Suppressor macrophage (primary cell): ENCODE data around the gene MASP2.
"Not testable (repeated sequence)": the region's sequence is repeated elsewhere in the genome, so short reads cannot be mapped to it uniquely, and the experiment has no call there.

Source experiments
- DNase-seq, 4 experiments: peaks; one replicate each; pipeline ENCODE4 v3.0.0-alpha.2; 2020 to 2022

The MASP2 gene

DNA sequence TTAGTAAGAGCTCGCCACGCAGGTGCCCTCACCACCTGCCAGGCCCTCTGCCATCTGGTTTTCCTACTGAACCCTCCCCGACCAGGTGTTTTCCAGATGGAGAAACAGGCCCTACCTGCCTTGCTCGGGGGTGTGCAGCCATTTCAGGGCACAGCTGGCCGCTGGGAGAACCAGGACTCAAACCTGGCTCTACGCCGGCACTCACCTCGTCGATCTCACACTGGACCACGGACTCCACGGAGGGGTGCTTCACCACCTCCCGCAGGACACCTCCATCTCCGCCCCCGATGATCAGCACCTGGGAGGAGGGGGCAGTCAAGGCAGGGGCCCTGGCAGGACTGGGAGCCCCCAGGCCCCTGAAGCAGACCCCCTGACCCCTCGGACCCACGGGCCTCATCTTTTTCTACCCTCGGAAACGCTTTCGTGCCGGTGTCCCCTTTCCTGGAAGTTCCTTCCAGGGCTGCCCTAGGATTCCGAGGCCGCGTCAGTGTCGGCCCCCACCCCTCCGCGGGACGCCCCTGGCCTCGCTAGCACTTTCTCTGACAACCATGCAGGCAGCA, 11.6 kb upstream of the MASP2 start:
- no peak for DNase-seq

DNA sequence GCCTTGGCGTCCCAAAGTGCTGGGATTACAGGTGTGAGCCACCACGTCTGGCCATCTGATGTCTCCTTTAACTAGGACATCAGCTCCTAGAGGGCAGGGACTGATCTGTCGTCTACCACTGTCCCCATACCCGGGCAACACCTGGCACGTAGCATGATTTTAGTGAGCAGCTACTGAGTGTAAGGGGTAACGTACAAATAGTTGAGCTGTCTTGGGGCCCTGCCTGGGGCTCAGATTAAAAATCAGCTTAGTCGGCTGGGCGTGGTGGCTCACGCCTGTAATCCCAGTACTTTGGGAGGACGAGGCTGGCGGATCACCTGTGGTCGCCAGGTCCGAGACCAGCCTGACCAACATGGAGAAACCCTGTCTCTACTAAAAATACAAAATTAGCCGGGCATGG, 11.0 kb upstream of the MASP2 start:
- DNase-seq, result no peak

DNA sequence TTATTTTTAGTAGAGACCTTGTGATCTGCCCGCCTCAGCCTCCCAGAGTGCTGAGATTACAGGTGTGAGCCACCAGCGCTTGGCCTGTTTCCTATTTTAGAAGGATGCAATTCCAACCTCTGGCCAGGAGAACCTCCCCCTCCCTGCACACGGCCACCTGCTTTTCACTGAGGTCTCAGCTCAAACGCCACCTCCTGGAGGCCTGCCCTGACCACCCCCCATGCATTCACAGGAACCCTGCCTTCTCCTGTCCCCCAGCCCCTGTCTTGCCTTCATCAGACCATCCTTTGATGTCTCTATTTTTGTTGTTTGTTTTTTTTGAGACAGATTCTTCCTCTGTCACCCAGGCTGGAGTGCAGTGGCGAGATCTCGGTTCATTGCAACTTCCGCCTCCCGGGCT, 10.4 kb upstream of the MASP2 start:
- DNase-seq, result no peak

DNA sequence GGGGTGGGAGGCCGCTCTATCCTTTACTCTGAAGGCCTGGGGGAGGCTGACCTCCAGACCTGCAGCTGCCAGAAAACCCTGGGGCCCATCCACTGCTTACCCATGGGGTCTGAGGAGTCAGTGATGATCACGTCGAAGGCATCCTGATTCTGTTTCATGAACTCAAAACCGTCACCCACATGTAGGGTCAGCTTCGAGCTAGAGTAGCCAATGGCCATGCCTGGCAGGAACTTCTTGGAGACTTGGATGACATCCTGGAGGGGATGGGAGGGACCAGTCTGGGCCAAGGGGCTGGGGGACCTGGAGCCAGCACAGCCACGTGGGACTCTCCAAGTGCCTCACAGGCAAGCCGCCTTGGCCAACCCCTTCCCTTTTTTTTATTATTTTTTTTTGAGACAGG, 9.5 kb upstream of the MASP2 start:
- no peak for DNase-seq

DNA sequence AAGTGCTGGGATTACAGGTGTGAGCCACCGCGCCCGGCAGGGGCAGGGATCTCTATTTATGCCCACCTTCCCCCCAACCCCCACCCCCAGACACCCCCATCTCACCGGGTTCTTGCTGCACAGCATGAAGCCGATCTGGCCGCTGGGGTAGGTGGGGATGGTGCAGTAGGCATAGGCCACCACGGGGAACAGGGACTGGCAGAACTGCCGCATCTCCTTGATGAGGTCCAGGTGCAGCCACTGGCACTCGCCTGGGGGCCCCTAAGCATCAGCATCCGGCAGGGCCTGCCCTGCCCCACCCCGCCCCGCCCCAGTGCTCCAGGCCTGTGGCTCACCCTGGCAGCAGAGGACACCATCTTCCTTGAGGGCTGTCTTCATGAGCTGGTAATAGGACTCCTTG, 8.6 kb upstream of the MASP2 start:
- DNase-seq, result no peak

DNA sequence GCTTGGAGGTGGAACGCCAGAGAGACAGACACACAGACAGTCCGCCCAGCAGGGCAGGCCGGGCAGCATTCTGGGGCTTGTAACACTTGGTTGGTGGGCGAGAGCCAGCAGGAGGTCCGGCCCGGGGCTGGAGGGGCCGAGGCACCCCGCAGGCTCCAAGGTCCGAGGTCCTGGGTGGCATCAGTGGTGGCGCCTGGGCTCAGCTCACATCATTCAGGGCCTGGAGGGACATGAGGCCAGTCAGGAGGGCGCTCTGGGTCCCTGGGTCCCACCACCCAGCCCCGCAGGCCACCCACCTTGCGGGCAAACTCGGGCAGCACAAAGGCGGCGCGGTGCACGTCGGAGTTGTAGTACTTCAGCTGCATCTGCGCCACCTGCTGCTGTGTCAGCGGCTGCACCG, 7.6 kb upstream of the MASP2 start:
- DNase-seq, result no peak

DNA sequence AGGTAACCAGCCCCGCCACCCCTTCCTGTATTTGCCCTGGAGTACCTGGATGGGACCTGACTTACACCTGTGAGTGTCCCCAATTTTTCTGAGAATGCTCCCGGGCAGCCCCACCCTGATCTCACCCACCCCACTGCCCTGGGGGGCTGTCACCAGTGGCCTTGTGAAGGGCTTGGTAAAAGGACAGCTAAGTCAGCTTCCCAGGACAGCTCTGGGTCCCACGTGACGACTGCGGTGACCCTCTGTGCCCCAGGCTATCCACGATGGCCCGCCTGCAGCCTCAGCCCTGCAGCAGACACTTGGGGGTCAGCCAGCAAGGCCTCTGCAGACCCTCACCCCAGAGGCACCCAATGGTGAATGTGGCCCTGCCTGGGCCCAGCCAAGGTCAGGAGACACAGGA, 7.1 kb upstream of the MASP2 start:
- DNase-seq, result no peak

DNA sequence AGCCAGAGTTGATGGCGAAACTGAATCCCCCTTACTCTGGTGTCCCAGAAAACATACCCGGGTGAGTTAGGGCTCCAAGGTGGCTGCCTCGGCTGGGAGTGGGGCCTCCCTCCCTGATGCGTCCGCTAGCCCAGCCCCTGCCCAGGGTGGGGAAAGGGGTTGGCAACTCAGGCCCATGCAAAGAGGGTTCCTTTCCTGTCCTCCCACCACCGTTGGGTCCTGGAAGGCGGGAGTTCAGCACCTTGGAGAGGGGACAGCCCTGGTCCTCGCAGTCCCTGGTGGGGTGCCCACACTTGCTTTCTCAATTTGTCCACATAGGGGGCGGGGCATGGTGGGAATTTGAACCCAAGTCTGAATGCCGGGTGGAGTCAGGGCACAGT, 6.7 kb upstream of the MASP2 start:
- peak in 1 of 4 experiments; percentile 14 for DNase-seq

DNA sequence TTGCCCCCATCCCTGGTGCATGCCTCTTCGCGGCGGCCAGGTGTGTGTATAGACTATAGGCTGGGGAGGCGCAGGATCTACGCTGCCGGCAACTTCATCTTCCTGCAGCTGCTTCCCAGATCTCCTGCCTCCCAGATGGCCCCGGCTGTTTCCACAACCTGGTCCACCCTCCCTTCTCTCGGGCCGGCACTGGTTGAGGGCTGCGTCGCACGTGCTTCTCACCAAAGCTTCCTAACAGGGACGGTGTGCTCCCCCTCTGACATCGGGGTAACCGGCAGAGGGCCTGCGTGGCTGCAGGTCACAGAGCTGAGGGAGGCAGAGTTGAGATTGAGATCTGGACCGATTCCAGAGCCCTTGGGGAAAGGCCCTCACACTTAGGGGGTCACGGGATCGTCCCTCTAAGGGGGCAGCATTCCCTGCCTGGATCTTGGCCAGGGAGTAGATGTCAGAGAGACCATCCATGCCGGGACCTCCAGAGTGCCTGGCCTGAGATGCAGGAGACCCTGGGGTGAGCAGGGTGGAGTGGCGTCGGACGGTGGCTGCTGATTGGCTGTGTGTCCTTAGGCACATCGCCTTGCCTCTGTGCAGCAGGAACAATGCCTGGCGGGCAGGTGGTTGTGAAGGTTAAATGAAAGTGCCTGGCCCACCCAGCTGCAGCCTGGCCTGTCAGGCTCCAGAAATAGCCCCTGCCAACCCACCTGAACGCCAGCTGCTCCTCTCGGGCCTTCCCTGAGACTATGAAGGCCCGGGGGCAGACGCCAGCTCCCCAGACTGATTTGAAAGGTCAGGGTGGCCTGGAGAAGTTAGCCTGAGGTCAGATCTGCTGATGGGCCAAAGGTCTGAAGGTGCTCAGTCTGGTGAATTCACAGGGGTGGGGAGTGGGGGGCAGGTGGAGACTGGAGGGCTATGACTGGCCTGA, 6.1 kb upstream of the MASP2 start:
- no peak for DNase-seq

DNA sequence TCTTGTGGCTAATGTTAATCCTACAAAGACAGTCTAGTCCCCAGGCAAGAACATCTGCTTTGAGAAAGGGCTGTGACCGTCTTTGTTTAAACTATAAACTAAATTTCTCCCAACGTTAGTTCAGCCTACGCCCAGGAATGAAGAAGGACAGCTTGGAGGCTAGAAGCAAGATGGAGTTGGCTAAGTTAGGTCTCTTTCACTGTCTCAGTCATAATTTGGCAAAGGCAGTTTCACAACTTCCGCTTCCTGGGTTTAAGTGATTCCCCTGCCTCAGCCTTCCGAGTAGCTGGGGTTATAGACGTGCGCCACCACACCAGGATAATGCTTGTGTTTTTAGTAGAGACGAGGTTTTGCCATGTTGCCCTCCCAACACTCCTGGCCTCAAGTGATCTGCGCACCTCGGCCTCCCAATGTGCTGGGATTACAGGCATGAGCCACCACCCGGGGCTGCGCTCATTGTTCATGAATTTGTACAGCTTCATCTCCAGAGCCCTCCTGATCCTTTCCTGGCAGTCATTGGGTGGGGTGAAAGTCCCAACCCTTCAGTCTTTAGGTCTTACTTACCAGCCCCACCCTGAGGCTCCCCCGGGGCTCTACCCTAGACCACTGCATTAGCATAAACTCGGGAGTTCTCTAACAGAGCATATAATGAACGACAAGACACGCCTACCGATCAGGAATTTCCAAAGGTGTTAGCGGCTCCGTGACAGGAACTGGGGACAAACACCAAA, 4.9 kb upstream of the MASP2 start:
- peak; percentile 40 to 64 (median 56) for DNase-seq

DNA sequence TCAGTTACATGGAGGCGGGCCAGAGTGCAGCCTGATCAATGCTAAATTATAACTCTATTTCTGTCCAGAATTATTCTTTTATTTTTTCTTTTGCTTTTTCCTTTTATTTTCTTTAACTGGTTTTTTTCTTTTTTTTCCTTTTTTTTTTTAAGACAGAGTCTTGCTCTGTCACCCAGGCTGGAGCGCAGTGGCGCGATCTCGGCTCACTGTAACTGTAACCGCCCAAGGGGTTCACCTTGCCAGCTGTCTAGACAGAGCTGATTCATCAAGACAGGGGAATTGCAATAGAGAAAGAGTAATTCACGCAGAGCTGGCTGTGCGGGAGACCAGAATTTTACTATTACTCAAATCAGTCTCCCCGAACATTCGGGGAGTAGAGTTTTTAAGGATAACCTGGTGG, 4.1 kb upstream of the MASP2 start:
- not testable (repeated sequence) for DNase-seq

DNA sequence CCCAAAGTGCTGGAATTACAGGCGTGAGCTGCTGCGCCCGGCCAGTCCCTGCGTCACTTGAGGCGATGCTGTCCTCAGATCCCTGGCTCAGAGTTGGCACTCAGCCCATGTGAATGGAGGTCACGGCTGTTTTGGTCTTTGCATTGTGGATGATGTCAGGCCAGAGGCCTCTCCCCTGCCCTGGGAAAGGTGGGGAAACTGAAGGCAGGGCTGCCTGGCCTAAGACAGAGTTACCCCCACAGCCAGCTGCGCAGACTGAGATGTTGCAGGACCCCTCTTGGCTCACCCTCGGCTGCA, 821 bp downstream of the MASP2 start:
- no peak for DNase-seq

DNA sequence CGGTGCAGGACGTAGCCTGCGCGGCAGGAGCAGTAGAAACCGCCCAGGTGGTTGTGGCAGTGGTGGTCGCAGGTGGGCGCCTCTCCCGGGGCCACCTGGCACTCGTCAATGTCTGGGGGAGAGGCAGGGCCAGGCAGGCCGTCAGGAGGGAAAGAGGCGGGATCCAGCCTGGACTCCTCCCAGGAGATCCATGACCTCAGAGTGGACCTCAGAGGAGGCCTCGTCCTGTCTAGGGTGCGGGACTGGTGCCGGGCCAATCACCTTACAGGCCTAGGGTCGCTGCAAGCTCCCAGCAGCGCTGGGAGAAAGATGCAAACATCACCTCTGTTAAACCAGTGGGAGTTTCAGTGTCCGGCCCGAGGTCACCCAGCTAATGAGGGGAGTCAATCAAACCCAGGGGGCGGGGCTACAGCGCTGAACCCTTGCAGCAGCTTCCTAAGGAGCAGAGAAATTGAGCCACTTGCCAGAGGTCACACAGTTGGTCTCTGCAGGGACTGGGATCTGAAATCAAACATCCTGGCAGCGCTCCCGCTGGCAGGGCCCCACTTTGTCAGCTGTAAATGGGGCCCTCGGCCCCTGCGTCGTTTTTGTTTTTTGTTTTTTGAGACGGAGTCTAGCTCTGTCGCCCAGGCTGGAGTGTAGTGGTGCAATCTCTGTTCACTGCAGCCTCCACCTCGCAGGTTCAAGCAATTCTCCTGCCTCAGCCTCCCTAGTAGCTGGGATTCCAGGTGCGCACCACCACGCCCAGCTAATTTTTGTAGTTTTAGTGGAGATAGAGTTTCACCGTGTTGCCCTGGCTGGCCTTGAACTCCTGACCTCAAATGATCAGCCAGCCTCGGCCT, 1.4 kb downstream of the MASP2 start:
- no peak for DNase-seq

DNA sequence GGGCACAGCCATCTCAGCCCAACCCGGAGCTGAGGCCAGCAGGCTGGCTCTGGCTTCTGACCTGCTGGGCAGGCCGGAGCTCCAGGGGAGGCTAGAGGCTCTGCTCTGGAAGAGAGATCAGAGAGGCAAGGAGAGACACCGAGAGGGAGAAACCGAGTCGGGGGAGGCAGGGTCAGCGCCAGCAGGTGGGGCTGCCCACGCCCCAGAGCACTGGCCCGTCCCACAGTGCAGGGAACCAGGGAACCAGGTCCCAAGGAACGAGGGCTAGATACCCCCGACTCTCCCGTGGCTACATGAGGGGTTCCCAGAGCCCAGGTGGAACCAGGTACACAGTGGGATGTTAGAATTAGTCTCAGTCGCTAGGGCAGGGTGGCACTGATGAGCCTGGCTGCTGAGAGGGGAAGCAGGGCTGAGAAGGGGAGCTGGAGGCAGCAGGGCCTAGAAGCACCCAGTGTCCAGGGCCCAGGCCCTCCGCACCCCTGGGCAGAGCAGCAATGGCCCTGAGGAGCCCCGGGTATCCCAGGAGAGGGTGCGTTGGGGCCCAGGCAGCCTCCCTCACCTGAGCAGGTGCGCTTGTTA, 2.1 kb downstream of the MASP2 start:
- no peak for DNase-seq

DNA sequence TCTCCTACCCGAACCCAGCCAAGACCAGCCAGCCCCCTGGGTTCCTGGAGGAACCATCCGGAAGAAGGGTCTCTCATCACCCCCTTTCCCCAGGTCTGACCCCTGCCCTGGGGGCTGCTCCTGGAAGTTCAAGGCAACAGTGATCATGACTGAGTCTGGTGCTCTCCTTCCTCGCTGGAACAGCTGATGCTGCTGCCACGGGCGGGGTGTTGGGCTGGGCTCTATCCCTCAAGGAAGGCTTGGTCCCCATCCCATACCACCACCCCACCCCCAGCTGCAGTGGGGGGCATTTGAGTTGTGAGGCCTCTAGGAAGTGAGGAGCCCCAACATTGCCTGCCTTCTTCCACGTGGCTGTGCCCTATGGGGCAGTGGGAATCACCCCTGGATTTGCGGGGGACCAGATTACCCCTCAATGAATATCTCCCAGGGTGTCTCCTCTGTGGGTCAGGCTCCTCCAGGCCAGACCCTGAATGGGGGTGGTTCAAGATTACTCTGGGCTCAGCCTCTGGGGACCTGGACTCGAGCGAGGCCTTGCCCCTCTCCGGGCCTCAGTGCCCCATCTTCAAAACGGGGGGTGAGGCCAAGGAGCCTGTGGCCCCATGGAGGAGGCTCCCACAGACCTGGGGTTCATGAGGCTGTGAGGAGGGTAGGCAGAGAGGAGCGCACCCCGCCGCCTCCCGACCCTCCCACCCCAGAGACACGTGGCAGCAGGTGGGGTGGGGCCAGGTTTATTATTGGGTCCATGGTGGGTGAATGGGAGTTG, 2.8 kb downstream of the MASP2 start:
- no peak for DNase-seq

DNA sequence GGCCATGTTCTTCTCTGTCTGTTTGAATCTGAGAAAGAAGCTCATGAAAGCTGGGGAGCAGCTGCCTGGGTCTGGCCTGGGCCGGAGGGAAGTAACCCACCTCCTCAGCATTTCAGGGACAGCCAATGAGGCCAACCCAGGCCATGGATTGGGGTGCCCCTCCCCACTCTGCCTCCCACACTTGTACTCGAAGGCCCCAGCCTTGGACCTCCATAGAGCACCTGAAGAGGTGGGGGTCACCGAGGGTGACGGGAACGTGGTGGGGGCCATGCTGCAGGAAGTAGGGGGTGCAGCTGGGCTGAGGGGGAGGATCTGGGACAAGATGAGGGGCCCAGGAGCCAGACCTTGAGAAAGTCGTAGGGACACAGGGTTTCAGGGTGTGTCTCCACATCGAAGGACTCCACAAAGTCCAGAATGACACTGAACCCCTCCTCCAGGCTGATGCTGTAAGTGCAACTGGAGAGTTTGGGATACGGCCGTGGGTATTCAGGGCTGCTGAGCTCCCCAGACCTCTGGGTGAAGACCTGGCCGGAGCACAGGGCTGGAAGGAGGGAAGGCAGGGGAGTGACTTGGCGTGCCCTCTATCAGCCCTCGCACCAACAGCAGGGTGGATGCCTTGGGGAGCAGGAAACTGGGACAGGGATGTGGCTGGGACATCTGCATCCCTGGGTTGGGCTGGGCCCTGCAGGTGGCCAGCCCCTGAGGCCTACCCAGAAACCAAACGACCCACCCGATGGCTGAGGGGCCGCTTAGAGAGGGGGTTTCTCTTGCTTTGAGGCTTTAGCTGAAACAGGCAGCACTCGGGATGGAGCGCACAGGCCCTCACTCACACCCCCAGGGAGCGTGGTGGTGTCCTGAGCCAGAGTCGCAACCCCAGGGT, 3.8 kb downstream of the MASP2 start:
- no peak for DNase-seq

DNA sequence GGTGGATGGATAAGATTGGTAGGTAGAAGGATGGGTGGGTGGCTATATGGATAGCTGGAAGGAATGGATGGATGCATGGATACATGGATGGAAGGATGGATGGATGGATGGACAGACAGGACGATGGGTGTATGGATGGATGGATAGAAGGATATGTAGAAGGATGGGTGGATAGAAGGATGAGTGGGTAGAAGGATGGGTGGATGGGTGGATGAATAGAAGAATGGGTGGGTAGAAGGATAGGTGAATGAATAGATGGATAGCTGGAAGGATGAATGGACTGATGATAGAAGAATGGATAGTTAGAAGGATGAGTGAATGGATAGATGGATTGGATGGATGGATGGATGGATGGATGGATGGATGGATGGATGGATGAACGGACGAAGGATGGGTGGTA, 5.0 kb downstream of the MASP2 start:
- DNase-seq, result no peak

DNA sequence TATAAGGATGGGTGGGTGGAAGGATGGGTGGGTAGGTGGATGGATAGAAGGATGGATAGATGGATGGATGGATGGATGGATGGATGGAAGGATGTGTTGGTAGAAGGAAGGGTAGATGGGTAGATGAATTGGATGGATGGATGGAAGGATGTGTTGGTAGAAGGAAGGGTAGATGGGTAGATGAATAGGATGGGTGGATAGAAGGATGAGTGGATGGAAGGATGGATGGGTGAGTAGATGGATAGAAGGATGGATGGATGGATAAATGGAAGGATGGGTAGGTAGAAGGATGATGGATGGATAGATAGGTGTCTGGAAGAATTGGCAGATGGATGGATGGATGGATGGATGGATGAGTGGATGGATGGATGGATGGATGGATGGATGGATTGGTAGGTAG, 6.0 kb downstream of the MASP2 start:
- no peak for DNase-seq

DNA sequence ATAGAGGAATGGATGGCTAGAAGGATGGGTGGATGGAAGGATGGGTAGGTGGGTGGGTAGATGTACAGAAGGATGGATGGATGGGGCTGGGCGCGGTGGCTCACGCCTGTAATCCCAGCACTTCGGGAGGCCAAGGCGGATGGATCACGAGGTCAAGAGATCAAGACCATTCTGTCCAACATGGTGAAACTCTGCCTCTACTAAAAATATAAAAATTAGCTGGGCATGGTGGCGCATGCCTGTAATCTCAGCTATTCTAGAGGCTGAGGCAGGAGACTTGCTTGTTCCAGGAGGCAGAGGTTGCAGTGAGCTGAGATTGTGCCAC, 7.0 kb downstream of the MASP2 start:
- not testable (repeated sequence) for DNase-seq

DNA sequence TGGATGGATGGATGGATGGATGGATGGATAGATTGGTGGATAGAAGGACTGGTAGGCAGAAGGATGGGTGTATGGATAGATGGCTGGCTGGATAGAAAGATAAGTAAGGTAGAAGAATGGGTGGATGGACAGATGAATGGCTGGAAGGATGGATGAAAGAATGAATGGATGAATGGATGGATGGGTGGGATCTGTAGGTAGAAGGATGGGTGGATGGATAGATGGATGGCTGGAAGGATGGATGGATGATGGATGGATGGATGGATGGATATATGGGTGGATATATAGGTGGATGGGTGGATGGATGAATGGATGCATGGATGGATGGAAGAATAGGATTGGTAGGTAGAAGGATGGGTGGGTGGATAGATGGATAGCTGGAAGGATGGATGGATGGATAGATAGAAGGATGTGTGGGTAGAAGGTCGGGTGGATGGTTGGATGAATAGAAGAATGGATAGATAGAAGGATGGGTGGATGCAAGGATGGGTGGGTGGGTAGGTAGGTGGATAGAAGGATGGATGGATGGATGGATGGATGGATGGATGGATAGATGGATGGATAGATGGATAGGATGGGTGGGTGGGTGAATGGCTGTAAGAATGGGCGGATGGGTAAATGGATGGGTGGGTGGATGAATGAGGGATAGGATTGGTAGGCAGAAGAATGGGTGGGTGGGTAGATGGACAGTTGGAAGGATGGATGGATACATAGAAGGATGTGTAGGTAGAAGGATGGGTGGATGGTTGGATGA, 7.5 kb downstream of the MASP2 start:
- DNase-seq, result no peak
